Endothelial cell (in vitro differentiated cells): ENCODE data around the gene C8G. TPM values are rescaled to one million over a fixed set of nuclear protein-coding genes. Genes with fewer than 3 reads are reported as not detected.

ENCODE experiments used
- DNase-seq: peaks from one replicate; pipeline ENCODE4 v3.0.0; 2021; ENCODE audit warnings: low spot score
- H3K27ac Mint-ChIP-seq: one replicate; pipeline ENCODE4 v1.8.0; 2021; ENCODE audit warnings: mixed read lengths, inconsistent platforms; ENCODE audit not compliant: unreplicated experiment
- H3K27me3 Mint-ChIP-seq: one replicate; pipeline ENCODE4 v1.8.0; 2021; ENCODE audit warnings: mild to moderate bottlenecking, moderate library complexity, mixed read lengths, inconsistent platforms; ENCODE audit not compliant: unreplicated experiment
- H3K36me3 Mint-ChIP-seq: one replicate; pipeline ENCODE4 v1.8.0; 2021; ENCODE audit warnings: mild to moderate bottlenecking, low read depth, mixed read lengths, inconsistent platforms; ENCODE audit not compliant: unreplicated experiment
- H3K4me1 Mint-ChIP-seq: one replicate; pipeline ENCODE4 v1.8.0; 2021; ENCODE audit warnings: mild to moderate bottlenecking, mixed read lengths, inconsistent platforms; ENCODE audit not compliant: unreplicated experiment
- H3K4me3 Mint-ChIP-seq: one replicate; pipeline ENCODE4 v1.8.0; 2021; ENCODE audit warnings: mild to moderate bottlenecking, mixed read lengths, inconsistent platforms; ENCODE audit not compliant: unreplicated experiment
- H3K9me3 Mint-ChIP-seq: one replicate; pipeline ENCODE4 v1.8.0; 2021; ENCODE audit warnings: mixed read lengths, inconsistent platforms; ENCODE audit not compliant: unreplicated experiment
- CTCF ChIP-seq: fragments of 200-600 bp; sonication (generic); IDR thresholded peaks from one replicate; pipeline ENCODE4 v1.5.0; 2021; ENCODE audit warnings: antibody characterized with exemption; ENCODE audit not compliant: unreplicated experiment
- total RNA-seq: library from RNA; stranded (reverse); fragmentation: NEBNext Ultra II Directional; extraction: Animal tissue kit (Norgen Biotek cat#: 25700); gene quantifications from one replicate; pipeline ENCODE4 v1.2.1, GENCODE V29; 2021; ENCODE audit not compliant: unreplicated experiment

C8G gene
- total RNA-seq, 1 donor from 2014 or later = 1.1 TPM

- Mint-ChIP-seq H3K27ac (no peak overlapping the region), H3K4me1 (no peaks in the 10 kb centered on the region), H3K4me3 (no peak overlapping the region), H3K9me3 (no peaks in the 10 kb centered on the region), H3K36me3 (peaks cover 1% of the 10 kb centered on the region), H3K27me3 (peaks cover 5% of the 10 kb centered on the region)
- DNase-seq = peak; percentile 55
- no peak for TF ChIP-seq CTCF
Observed at GRCh38 chr9:136975644-136976043, 30.6 kb downstream of the C8G start.

GRCh38 chr9:136977223-136977622 is 32.2 kb downstream of the C8G start, which contains the start of gene PTGDS:
PTGDS (plus strand) TSS chr9:136977504; CDS start chr9:136977579, 75 bp downstream.
- Mint-ChIP-seq H3K36me3 (peaks cover 4% of the 10 kb centered on the region), H3K27ac (no peak within 1 kb of the TSS)

GRCh38 chr9:136977649-136978072 is 32.6 kb downstream of the C8G start:
- H3K4me1 Mint-ChIP-seq = no peaks in the 10 kb centered on the region
- H3K4me3 Mint-ChIP-seq = no peak overlapping the region
- no peak overlapping the region for H3K27ac Mint-ChIP-seq
- peaks cover 4% of the 10 kb centered on the region for H3K36me3 Mint-ChIP-seq
- peaks cover 8% of the 10 kb centered on the region for H3K27me3 Mint-ChIP-seq
- TF ChIP-seq CTCF = no peak
- H3K9me3 Mint-ChIP-seq = no peaks in the 10 kb centered on the region
- DNase-seq = no peak

More at GRCh38 chr9:136977223-136977622, 32.2 kb downstream of the C8G start, which contains the start of gene PTGDS:
- peaks cover 8% of the 10 kb centered on the region for H3K27me3 Mint-ChIP-seq
- no peaks in the 10 kb centered on the region for H3K4me1 Mint-ChIP-seq
- no peaks in the 10 kb centered on the region for H3K9me3 Mint-ChIP-seq
- DNase-seq = no peak
- no peak for TF ChIP-seq CTCF
- H3K4me3 Mint-ChIP-seq = no peak within 1 kb of the TSS

GRCh38 chr9:136978073-136978864 is 33.2 kb downstream of the C8G start:
- no peak overlapping the region for H3K27ac Mint-ChIP-seq
- H3K27me3 Mint-ChIP-seq = peaks cover 8% of the 10 kb centered on the region
- H3K9me3 Mint-ChIP-seq = no peaks in the 10 kb centered on the region
- no peaks in the 10 kb centered on the region for H3K4me1 Mint-ChIP-seq
- peaks cover 4% of the 10 kb centered on the region for H3K36me3 Mint-ChIP-seq
- TF ChIP-seq CTCF = no peak
- no peak overlapping the region for H3K4me3 Mint-ChIP-seq
- DNase-seq = peak; percentile 58

GRCh38 chr9:136978865-136979544 is 34.0 kb downstream of the C8G start:
- no peak overlapping the region for H3K27ac Mint-ChIP-seq
- DNase-seq = no peak
- H3K4me1 Mint-ChIP-seq = peaks cover 2% of the 10 kb centered on the region
- no peaks in the 10 kb centered on the region for H3K9me3 Mint-ChIP-seq
- TF ChIP-seq CTCF = no peak
- H3K36me3 Mint-ChIP-seq = peaks cover 8% of the 10 kb centered on the region
- peaks cover 10% of the 10 kb centered on the region for H3K27me3 Mint-ChIP-seq
- H3K4me3 Mint-ChIP-seq = no peak overlapping the region
